GM18508 (cell line): Measurements from ENCODE around the gene PSG4.
"Not testable (repeated sequence)": the region's sequence is repeated elsewhere in the genome, so short reads cannot be mapped to it uniquely, and the experiment has no call there.

Experiments used
- ATAC-seq: cut with Tn5 transposase; IDR thresholded peaks from one replicate; pipeline ENCODE4 v1.9.1; 2021; ENCODE audit warnings: moderate number of reproducible peaks; ENCODE audit not compliant: insufficient read depth, unreplicated experiment

PSG4 gene

DNA sequence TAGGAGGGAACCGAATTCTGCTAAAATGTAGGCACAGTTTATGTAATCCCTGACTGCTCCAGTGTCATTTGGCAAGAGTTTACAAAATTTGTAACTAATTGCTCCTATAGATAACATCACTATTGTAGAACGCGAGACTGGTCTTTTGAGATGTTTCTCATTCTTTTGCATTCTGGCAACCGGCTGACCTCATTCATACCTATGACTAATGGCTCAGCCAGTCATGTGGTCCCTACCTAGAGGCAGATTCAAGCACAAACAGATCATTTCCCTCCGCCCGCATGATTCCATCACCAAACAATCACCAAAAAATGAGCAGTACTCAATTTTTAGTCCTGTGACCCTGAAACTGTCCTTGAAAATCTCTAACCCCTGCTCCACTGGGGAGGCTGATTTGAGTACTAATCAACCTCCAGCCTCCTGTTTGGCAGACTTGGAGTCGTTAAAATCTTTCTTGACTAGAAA, 4.1 kb downstream of the PSG4 start:
- ATAC-seq: not testable (repeated sequence)

DNA sequence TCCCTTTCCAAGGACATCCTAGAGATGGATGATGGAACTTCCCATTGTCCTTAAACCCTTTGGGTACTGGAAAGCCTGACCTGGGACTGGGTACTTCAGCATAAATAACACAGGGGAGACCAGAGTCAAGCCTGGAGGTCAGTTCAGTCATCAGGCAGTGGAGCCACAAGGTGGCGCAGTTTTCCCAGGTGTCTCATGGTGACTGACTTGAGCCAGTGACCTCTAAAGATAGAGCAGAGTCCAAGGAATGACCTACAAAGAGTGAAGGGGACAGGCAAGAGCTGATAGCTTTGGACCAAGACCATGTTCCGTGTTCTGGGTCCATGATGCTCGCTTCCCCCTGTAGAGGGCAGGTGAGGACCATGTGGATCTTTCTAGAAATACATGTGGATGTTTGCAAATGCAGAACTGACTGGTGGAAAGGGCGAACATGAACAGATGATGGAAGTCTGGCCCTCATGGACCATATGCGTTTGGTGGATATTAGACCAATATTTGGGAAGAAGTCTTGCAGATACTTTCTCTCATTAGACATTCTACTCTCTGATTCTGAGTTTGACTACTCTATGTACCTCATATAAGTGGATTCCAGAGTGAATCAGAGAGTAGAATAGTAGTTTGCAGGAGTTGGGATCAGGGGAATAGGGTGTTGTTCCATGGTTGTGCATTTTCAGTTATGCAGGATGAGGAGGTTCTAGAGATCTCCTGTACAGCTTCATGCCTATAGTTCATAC, 6.6 kb downstream of the PSG4 start:
- not testable (repeated sequence) for ATAC-seq

DNA sequence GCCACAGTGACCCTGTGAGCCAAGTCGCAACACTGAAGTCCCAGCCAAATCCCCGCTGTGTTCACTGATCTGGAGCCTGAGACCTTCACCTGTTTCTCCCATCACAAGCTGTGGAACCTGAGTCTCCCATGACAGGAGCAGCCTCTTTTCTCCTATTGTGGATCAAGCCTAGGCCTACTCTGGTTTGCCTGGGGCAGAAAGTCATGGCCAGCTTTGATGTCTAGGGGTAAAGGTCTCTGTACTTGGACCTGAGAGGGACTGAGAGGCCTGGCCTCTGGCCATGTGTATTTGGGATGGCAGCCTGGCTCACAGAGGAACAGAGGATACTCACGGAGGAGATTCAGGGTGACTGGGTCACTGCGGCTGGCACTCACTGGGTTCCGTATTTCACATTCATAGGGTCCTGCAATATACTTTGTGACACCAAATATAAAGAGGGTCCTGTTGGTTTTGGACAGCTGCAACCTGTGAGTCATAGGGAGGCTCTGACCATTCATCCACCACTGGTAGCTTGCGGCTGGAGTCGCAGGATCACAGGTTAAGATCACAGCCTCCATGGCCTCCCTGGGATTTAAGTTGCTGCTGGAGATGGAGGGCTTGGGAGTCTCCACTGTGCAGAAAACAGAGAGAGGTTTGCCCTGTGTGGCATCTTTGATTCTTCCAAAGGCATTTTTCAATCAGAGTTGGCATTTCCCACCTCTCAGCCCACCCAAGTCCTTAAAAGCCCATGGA, 7.6 kb downstream of the PSG4 start:
- ATAC-seq: not testable (repeated sequence)

DNA sequence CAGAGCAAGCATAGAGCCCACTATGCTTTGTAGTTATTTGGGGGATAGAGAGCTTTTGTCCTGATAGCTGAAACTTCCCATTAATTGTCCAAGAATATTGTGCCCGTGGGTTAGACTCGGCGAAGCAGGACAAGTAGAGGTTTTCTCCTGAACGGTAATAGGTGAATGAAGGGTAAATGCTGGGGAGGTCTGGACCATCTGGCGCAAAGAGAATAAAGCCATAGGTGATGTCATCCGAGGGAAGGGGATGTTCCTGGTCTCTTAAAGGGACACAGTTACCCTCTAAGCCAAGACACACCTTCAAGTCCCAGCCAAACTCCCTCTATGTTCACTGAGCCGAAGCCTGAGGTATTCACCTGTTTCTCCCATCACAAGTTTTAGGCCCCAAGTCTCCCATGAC, 11.0 kb downstream of the PSG4 start:
- not testable (repeated sequence) for ATAC-seq

DNA sequence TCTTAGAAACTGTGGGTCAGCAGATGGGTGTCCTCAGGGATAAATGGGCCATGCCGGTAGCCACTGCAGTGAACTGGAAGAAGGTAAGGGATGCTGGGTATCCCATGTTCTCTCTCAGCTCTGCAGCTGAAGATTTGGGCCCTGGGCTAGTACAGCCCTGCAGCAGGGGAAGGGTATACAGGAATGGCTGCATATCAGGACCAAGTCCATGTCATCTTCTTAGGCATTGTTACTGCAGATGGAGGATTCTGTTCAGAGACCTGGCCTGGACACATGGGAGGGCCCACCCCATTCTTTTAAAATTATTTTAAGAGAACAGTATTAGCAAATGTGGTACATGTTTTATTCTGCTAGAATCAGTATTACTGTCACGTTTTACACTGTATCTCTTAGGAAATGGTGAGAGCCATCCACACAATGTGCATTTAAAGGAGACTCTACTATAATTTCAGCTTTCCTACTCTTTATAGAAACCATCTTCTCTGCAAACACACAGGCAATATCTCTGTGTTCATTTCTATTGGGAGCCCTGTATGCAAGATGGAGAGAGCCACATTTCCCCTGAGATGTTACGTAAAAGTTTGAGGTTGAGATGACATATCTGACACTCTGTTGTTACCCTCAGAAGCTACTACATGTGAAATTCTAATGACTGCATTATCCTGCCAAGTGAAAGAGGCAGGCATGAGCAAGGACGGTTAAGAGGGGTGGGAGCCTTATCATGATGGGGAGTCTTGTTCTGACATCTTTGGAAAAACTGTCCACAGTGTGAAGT, 12.9 kb downstream of the PSG4 start:
- not testable (repeated sequence) for ATAC-seq

DNA sequence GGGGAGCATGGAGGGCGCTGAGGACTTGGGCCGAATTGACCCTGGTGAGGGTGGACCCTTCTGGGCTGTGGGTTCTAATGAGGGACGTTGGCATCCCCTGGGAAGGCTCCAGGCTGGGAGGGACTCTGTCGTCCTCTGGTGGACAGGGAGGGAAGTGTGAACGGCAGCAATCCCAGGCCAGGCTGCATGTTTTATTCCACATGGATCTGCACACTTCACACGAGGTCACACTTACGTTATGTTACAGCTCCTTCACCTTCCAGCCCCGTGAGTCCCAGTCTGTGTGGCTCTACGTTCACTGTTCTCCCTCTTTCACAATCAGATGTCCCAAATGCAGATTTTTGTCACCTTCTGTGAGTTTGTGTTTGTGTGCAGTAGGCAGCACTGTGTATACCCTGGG, 17.3 kb downstream of the PSG4 start:
- not testable (repeated sequence) for ATAC-seq

DNA sequence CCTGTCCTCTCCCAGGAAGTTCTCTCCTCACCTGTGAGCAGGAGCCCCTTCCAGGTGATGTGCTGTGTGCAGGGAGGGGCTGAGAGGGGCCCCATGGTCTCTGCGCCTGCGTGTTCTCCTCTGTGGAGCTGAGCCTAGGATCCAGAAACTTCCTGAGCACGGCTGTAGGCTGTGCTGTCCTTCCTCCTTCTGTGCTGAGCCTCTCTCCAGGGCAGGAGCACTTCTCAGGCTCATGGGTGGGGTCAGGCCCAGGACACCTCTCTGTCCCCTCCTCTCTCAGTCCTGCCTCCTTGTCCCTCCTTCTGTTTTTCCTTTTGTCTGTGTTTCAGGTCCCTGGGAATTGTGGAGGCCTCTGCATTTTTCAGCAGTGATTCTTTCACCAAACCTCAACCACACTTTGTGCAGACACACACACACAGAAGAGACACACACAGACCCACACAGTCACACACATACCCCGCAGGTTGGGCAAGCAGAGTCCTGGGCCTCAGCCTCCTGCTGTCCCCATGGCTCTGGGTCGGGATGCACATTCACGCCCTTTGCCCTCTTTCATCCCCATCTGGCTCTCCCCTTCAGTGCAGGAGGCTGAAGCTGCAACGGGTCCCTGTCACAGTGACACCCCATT, 19.0 kb downstream of the PSG4 start, which contains the start of gene PSG5:
PSG5 (minus strand) TSS at position 226 of the 625 bp plus-strand sequence; CDS start at position 95, 131 bp downstream.
- not testable (repeated sequence) for ATAC-seq

DNA sequence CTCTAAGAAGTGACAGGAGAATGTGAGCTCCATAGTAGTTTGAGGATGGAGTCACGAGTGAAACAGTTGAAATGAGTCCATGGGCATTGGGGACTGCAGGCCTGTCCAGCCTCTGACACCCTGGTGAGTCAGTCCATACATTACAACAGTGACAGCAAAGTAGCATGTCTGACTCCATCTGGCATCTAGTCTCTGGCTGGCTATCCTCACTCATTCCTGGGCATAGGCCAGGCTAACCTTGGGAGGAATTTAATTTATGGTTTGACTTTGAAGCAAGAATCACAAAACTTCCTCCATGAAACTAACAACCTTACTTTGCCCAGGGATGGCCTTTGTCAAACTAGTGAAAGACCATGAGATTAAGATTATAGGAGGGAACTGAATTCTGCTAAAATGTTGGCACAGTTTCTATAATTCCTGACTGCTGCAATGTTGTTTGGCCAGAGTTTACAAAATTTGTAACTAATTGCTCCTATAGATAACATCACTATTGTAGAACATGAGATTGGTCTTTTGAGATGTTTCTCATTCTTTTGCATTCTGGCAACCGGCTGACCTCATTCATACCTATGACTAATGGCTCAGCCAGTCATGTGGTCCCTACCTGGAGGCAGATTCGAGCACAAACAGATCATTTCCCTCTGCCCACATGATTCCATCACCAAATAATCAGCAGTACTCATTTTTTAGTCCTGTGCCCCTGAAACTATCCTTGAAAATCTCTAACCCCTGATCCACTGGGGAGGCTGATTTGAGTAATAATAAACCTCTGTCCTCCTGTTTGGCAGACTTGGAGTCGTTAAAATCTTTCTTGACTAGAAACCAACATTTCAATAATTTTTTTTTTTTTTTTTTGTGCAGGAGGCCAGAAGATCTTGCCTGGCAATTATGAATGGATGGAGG, 23.3 kb downstream of the PSG4 start:
- not testable (repeated sequence) for ATAC-seq

DNA sequence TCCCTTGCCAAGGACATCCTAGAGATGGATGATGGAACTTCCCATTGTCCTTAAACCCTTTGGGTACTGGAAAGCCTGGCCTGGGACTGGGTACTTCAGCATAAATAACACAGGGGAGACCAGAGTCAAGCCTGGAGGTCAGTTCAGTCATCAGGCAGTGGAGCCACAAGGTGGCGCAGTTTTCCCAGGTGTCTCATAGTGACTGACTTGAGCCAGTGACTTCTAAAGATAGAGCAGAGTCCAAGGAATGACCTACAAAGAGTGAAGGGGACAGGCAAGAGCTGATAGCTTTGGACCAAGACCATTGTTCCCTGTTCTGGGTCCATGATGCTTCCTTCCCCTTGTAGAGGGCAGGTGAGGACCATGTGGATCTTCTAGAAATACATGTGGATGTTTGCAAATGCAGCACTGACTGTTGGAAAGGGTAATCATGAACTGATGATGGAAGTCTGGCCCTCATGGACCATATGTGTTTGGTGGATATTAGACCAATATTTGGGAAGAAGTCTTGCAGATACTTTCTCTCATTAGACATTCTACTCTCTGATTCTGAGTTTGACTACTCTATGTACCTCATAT, 25.8 kb downstream of the PSG4 start:
- not testable (repeated sequence) for ATAC-seq

DNA sequence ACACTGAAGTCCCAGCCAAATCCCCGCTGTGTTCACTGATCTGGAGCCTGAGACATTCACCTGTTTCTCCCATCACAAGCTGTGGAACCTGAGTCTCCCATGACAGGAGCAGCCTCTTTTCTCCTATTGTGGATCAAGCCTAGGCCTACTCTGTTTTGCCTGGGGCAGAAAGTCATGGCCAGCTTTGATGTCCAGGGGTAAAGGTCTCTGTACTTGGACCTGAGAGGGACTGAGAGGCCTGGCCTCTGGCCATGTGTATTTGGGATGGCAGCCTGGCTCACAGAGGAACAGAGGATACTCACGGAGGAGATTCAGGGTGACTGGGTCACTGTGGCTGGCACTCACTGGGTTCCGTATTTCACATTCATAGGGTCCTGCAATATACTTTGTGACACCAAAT, 26.9 kb downstream of the PSG4 start:
- ATAC-seq: not testable (repeated sequence)

DNA sequence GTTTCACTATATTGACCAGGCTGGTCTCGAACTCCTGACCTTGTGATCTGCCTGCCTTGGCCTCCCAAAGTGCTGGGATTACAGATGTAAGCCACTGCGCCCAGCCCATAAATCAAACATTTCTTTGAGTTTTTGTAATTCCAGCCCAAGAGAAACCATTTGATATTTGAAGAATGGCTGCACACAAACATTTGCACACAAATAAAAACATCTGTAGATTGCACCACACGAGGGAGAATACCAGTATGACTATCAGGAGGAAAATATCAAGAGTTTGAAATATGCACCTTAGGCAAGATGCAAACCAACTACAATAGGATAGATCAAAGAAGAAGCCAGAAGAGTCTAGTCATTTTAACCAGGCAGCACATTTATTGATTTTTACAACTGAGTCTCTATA, 39.5 kb downstream of the PSG4 start:
- ATAC-seq: not testable (repeated sequence)

DNA sequence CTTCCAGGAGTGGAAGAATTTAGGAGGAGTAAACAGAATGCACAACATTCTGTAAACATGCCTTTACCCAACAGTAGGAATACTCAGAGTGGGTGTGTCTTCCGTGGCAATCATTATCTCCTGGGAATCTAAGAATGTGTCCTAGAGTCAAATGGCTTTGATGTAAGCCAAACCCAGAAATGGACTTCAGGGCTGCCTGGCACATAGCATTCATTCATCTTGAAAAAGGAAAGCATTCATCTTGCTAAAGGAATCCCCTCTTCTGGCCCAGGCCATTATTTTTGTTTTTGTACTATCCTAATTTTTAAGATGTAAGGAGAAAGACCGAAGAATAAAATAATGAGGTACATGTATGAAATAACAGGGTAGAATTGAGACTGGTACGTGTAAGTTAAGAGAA, 42.3 kb downstream of the PSG4 start:
- ATAC-seq: not testable (repeated sequence)

DNA sequence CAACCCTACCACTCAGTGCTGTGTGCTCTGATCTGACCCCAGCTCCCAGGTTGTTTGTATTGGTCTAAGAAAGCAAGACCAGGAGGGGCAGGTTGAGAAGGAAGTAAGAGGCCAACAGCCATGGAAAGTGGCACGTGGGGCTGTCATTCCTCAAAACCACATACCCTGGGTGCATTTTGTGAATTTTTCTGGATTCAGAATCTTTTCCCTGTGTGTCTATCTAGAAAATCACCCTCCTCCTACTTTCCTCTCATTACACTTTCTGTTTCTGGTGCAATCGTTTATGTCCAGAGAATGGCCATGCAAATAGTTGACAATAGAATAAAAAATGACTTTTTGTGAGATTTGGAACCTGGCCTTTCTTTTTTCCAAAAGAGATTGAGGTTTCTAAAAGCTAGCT, 43.2 kb downstream of the PSG4 start:
- ATAC-seq: not testable (repeated sequence)

DNA sequence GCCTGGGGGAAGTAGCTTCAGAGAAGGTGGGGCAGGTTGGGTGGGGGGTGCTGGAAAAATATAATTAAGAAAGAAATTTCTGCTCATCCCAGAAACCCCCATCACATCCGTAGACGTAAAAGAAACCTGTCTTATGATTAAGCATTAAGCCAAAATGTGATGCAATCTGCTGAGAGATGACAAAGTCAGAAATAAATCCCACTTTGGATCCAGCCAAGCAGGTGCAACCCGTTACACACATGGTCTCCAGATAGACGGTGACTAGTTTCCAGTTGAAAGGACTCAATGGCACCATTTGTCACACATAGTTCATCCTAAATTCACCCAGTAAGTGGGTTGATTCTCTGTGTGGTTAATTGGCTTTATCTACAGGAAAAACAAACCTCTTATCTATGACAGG, 53.2 kb downstream of the PSG4 start:
- ATAC-seq: no peak

DNA sequence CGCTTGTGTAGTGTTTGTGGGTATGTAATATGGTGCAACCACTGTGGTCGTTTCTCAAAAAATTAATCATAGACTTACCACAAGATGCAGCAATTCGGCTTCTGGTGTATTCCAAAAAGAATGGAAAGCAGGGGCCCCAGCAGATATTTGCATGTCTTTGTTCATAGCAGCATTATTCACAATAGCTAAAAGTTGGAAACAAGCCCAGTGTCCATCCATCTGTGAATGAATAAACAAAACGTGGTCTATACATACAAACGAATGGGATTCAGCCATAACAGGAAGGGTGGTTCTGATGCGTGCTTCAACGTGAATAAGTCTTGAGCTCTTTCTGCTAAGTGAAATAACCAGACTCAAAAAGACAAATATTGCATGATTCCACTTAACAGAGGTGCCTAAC, 55.6 kb downstream of the PSG4 start:
- ATAC-seq: not testable (repeated sequence)

DNA sequence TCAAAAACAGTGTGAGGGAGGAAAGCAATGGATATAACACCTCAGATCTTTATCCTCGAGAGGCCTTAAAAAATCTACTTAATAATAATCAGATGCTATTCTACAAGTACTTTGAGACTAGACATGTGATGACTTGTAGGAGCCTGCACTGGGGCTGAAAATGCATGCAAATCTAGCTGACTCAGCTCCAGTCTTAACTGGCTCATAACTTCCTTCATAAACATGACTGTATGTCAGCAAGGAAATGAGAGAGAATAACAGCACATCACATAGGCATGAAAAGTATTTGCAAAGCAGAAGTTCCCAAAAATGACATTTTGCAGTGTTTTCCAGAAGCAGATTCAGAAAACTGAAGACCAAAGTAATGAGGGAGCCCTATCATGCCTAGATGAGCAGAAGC, 57.2 kb downstream of the PSG4 start:
- no peak for ATAC-seq
